DMS153 treated with DMSO at 0.1 percent for 48 hours (cell line): ENCODE results near the gene TSSK2.

ENCODE experiments used
- DNase-seq: peaks from one replicate; lab custom pipeline; 2025; ENCODE audit not compliant: unreplicated experiment; lab: John Stamatoyannopoulos, UW

Gene TSSK2

GRCh38 chr22:19122752-19123492 is 8.2 kb upstream of the TSSK2 start:
- DNase-seq = no peak

- DNase-seq = no peak
Observed at GRCh38 chr22:19123936-19124335, 7.2 kb upstream of the TSSK2 start.

- no peak for DNase-seq
Observed at GRCh38 chr22:19124377-19124776, 6.7 kb upstream of the TSSK2 start.

- no peak for DNase-seq
Observed at GRCh38 chr22:19125011-19125410, 6.1 kb upstream of the TSSK2 start.

- no peak for DNase-seq
Observed at GRCh38 chr22:19125474-19126308, 5.4 kb upstream of the TSSK2 start.

GRCh38 chr22:19126309-19127273 is 4.5 kb upstream of the TSSK2 start:
- DNase-seq = no peak

DNA sequence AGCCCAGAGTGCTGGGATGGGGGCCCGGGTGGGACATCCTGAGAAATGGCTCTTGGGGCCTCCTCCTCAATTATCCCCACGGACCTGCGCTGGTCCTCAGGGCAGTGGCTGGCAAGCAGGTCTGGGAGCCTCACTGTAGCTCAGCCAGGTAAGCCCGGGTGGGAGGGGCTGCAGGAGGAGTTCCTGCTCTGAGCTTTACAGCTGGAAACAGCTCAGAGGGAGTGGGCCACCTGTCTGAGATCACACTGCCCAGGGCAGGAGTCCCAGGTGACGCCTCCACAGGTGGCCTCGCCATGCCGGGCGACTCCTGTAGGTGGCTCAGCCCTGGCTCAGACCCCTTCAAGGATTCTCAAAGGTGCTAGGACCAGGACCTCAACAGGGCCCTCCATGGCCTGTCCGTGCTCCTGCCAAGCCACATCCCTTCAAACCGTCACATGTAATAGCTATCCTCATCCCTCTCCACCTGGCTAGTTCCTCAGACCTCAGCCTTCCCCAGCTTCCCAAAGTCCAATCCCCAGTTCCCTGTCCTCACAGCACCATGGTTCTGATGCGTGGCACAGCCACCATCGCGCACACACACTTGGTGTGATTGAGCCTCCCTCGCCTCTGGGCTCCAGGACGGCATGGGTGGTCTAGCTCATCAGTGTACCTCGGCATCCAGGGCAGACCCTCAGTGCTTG is 3.6 kb upstream of the TSSK2 start:
- DNase-seq = no peak

GRCh38 chr22:19128009-19128401 is 3.1 kb upstream of the TSSK2 start:
- DNase-seq = no peak

DNA sequence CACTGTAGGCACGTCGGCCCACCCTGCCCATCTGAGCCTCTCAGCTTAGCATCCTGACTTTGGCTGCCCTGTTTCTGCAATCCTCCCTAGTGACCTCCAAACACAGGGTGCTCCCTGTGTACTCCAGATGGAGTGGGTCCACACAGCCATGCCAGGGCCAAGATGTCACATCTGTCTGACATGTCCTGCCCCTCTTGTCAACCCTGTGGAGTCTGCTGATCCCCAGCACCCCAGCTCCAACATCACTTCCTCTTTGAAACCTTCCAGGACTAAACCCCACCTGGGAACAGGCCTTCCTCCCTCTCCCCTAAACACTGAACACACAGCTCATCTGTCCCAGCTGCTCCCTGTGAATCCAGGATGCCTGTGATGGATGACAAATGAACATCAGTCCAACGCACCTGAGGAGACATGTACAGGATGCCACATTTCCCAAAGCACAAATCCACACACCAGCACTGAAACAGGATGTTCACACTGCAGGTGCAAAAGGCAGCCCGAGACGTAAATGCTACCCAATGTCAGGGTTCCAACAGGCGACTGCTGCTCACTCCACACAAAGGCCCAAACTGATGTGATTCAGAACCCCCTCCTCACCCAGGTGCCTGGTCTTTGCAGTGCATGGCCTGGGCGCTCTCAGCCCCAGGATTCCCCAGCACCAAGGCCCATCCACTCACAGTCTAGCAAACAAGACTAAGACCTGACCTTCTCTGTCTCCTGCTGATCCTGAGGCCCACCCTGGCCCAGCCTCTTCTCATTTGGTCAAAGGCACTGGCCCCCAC is 2.0 kb upstream of the TSSK2 start:
- no peak for DNase-seq

- no peak for DNase-seq
Observed at GRCh38 chr22:19129871-19130270, 1.2 kb upstream of the TSSK2 start.

DNA sequence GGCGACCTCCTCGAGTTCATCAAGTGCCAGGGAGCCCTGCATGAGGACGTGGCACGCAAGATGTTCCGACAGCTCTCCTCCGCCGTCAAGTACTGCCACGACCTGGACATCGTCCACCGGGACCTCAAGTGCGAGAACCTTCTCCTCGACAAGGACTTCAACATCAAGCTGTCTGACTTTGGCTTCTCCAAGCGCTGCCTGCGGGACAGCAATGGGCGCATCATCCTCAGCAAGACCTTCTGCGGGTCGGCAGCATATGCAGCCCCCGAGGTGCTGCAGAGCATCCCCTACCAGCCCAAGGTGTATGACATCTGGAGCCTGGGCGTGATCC is 542 bp downstream of the TSSK2 start:
- no peak for DNase-seq

GRCh38 chr22:19132153-19132552 is 1.0 kb downstream of the TSSK2 start:
- no peak for DNase-seq

GRCh38 chr22:19132693-19133400 is 1.7 kb downstream of the TSSK2 start:
- DNase-seq = no peak

DNA sequence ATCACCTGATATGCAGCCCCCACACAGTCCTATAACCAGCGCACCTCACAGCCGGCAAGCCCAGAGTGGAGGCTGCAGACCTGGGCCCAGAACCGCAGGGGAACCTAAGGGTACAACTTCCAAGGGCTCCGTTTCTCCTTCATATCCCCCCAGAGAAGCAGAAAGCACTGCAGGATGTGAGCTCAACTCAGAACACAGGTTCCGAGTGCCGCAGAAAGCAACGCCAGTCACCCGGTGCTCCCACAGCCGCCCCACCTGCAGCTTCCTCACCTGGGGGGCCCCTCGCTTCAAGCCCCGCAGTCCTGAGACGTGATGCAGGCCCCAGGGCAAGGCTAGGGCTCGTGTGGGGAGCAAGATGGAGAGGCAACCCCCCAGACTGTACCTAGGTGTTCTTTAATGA is 2.5 kb downstream of the TSSK2 start:
- DNase-seq = no peak

GRCh38 chr22:19134176-19134831 is 3.2 kb downstream of the TSSK2 start:
- no peak for DNase-seq

DNA sequence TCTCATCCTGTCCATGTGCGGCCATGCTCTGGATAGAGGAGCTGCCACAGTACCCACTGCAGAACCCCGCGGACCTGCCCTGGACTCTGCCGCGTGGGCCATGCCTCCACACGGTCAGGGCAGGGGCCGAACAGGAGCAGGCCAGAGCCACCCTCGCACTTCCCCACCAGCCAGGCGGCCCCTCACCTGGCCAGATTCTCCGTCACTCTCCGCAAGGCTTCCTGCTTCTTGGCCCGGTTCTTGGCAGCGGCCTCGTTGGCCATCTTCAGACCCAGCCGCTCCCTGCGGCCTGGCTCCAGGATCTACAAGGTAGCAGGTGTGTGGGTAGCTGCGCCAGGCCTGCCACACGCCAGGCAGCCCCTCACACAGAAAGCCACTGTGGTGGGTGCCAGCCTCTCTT is 3.8 kb downstream of the TSSK2 start:
- no peak for DNase-seq

- no peak for DNase-seq
Observed at GRCh38 chr22:19136915-19137314, 5.8 kb downstream of the TSSK2 start.

GRCh38 chr22:19137384-19138216 is 6.5 kb downstream of the TSSK2 start:
- DNase-seq = no peak
